OCI-M1 (cell line): ENCODE data around the gene SSPN.

Experiments
- DNase-seq: peaks from one replicate; lab custom pipeline; 2025; lab: John Stamatoyannopoulos, UW

SSPN gene

DNA sequence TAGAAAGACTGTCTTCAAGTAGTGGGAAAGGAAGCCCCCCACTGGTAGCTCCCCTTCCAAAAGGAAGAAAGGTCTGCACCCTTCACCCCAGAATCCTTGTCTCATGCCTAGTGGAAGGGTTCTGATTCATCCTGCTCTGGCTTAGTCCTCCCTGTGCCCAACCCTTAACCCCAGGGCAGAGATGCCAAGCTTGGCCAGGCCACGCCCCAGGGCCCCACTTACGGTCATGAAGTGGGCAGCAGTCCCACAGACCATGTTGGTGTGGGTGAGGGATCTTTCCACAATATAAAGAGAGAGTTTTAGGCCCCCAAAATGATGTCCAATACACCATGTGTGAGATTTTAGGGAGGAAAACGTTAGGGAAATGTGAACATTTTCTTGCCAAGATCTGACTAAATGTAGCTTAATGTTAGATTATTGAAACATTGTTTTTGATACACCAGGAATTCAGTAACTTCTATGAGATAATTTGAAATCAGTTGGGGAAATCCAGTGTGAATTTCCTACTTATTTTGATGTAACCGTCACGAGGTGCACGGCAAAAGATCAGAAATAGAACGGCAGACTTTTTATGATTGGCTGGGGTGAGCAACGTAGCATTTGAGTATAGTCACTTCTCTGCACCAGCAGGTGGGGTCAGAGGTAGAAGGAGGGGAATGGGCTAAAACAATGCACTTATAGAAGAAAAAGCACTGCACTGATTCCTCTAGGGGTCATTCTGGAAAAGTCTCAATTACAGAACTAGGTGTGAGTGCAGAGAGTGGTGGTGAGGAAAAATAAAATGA lies 8.2 kb upstream of the SSPN start:
- DNase-seq, result peak; percentile 12

DNA sequence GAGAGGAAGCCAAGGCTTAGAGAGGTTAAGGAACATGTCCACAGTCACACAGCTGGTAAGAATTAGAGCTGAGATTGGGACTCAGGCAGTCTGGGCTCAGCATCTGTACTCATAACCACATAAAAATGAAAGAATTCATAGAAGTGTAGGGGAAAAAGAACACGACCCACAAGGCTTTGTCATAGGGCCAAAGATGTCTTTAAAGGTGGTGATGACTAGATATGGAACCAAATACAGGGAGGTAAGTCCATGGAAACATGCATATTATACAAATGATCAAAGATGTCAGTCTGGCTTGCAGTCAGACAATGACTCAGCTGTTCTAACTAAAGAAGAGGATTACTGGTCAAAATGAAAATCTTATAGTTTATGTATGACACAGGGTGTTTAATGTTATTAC lies 7.2 kb upstream of the SSPN start:
- DNase-seq, result peak; percentile 55

DNA sequence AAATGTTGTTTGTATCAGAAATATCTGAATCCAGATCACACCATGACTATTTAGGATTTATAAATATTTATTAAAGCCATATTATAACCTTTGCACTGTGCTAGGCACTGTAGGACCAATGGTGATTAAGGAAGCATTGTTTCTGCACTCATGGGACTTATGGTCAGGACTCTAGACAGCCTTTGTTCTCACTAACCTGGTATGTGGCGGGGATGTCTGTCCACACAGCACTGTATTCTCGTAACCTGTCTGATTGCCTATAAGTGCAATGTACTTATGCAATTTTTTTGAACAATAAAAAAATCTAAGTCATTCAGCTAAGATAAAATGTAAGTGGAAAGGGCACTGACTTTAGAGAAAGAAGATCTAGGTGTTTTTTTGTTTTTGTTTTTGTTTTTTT lies 6.7 kb upstream of the SSPN start:
- DNase-seq, result no peak

DNA sequence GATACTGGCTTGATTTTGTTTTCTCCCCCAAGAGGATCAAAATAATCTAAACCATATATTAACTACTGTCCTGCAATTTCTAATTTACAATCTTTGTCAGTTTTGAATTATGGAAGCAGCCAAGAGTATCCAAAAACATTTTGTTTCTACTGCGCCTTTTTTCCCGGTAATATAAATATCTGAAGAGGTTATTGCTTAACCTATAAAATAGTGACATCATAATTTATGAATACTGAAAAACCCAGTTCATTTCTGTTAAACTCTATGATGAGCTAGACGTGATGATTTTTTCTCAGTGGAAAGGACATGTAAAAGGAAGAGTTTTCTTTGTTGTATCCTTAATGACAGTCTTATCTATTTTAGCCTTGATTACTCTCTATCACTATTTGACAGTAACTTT lies 3.2 kb upstream of the SSPN start:
- no peak for DNase-seq

DNA sequence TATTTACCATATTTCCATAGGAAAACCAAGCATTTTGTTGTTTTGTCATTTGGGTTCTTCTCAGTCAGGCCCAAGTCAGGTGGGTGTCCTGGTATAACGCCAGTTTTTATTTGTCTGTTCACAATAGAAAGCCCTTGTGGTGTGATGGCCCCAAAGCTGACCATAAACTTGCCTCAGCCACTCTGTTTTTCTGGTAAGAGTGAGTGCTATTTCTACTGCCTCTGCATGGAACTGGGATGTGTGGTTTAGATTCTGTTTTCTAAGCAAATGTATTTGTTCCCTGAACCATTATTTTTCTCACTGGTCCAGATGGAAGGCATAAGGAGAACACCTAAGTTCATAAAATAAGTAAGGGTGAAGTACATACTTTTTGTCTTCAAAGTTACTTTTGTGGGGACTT lies 1.8 kb upstream of the SSPN start:
- DNase-seq, result no peak

DNA sequence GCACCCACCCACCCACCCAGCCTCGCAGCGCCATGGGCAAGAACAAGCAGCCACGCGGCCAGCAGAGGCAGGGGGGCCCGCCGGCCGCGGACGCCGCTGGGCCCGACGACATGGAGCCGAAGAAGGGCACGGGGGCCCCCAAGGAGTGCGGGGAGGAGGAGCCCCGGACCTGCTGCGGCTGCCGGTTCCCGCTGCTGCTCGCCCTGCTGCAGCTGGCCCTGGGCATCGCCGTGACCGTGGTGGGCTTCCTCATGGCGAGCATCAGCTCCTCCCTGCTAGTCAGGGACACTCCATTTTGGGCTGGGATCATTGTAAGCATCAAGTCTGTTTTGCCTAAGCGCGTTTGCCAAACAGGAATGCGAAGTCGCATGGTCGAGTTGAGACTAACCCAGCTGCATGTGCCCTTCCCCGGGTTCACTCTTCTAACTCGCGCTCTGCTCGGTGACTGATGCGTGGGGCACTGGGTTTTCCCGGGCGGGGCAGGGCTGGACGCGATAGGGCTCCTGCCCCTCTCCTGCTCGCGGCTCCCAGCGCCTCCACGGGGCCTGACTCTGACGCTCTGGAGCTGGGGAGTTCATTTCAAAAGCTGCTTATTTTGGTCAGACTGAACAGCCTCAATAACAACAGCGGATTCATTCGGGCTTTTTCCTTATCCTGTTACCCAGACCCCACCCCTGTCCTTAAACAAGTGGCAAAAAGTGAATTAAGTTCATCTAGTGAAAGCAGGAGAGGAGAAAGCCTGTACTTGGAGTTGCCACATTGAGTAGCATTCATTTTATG lies 458 bp downstream of the SSPN start:
- DNase-seq, result peak; percentile 28

DNA sequence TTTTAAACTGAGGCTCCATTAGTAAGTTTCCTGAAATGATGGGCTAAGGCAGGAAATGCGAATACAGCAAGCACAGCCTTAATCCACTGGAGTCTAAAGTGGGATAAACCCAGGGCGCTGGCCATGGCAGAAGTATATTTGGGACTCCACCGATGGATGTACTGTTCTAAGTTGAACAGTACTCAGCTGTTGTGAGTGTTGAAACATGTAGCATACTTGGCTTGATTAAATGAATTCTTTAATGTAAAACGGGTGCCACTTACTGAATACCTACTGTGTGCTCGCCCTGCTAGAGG lies 996 bp downstream of the SSPN start:
- DNase-seq, result no peak

DNA sequence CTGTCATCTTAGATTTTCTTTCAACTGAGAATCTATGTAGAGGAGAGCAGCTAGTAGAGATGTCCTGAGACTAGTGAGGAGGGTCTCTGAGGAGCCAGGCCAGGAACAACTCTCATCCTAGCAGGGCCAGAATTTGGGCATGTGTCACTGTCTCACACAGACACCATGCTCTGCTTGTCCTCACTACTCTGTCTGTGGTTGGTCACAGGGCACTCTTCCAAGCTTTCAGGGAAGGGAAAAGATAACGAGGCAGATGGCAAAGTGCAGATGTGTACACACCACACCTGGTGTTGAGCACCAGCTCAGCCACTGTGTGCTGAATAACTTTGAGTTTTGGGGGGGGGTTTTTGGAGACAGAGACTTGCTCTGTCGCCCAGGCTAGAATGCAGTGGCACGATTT lies 2.5 kb downstream of the SSPN start:
- DNase-seq, result no peak

DNA sequence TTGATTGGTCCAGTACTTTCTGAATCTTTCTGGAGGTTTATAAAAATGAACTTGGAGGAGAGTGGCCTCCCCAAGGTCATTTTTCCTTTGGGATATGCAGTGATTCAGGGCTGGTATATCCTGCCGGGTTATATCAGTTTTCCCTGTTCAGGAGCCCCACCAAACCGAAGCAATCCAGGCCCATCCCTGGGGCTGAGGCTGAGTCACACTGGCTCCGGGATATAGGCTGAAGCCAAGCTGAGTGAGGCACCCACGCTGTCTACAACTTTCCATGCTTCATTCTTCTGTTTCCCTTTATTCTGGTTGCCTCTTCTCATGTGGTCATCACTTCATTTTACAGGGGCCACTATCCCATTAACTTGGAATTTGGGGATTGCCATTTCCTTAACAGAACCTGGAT lies 3.4 kb downstream of the SSPN start:
- no peak for DNase-seq

DNA sequence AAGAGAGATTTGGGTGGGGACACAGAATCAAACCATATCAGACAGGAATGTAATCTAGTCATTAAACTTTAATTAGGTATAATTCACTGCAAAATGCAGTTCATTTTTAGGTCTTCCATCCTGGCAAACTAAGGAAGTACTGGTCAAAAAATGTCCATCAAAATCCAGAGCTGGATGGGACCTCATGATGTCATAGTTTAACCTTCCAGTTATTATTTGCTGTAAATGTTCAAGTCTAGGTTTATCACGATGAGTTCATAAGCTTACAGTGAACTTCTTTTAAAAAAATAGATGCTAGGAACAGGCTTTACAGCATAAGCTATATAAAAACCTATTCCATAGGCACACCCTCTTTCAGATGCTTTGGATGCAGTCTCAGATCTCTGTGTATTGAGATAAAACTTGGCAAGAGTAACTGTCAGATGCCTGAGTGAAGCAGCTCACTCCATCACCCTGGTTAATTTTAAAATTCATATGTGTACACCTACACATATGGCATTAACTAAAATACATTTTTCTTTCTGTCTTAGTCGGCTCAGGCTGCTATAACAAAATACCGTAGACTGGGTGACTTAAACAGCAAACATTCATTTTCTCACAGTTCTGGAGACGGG lies 7.9 kb downstream of the SSPN start:
- no peak for DNase-seq

DNA sequence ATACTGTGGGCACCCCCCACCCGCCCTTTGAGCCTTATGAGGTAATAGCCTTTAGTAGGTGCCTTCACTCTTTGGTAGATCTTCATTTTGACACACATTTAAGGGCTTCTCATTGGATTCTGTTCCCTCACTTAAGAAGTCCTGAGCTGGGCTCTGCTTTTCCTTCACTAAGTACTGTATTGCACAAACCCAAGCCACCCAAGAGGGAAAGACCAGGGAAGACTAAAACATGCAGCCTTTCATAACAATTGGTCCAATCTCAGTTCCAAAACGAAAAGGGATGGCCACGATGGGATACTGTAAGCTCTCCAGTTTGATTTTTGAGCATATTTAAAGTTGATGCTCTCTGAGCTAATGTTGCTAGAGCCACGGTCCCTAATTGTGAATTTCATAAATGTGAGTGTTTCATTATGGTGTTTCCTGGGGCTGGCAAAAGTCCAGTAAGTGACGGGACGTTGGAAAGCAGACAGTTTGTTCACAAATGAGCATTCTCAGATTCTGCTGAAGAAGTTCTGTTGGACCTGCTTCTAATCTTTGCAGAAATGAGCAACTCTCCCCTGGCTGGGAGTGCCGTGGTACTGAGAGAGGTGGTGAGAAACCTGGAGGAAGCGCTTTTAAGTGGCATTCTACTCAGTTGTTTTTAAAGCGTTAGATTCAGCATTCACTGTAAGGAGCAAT lies 9.4 kb downstream of the SSPN start:
- DNase-seq, result no peak

DNA sequence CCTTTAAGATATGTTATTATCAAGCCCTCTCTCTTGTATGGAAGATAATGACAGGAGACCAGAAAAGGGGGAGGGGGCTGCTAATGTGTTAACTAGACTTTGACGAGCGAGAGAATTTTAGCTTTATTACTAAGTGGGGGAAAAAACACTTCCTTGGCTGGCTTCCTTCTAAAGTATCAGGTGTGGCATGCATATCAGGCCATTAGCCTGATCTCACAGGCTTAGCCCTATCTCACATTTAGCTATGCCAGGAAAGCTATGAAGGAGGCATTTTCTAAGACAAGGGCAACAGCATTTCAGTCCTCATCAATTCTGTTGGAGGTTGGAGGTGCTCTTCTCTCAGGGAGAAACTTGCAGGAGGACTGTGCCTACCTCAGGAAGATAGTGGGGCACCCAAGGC lies 9.9 kb downstream of the SSPN start:
- no peak for DNase-seq

DNA sequence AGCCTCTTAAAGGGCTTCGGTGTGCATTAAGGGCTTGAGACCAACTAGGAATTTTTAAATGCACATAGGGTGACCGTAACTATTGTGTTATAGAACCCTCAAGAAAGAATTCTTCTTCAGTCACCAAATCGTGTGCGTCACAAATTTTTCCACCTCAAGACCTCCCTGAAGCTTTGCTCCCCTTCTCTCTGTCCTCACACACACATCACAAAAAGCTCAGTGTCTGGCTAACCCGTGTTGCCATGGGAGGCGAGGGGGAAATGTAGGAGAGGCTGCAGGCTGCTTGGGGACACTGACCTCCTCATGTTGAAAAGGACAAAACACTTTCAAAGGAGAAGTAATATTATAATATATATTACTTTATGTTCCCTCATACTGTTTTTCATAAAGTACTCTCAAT lies 10.6 kb downstream of the SSPN start:
- no peak for DNase-seq

DNA sequence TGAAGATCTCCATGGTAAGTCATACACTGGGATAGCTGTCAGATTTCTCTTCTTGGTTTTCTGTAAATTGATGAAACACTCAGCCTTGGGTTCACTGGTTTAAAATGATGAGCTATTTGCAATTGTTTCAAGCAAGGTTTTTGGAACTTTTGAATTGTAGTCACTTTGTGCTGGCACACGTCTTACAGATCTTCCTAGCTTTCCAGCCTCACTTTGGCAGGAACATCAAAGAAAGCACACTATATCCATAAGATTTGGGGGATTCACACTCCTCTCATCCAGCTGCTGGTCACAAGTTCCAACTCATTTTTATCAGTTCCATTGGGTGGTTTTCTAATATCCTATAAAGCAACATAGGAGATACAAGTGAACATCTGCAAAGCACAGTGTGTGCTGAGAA lies 16.0 kb downstream of the SSPN start:
- DNase-seq, result no peak

DNA sequence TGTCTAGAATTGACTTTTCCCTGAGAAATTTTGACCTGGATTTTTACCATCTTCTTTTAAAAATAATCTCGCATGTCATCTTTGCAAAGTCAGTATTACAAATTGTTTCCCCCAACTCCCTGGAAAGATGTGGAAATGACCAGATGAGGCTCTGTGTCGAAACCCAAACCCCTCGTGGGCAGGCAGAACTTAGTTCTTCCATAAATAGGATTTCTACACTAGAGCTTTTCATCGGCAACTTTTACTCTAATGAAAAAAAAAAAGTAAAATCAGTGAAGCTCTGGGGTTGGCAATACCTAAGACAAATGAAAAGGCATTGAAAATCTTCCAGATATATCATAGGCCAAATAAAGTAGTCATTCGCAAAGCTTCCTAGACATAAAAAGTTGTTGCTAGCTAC lies 17.0 kb downstream of the SSPN start:
- no peak for DNase-seq

DNA sequence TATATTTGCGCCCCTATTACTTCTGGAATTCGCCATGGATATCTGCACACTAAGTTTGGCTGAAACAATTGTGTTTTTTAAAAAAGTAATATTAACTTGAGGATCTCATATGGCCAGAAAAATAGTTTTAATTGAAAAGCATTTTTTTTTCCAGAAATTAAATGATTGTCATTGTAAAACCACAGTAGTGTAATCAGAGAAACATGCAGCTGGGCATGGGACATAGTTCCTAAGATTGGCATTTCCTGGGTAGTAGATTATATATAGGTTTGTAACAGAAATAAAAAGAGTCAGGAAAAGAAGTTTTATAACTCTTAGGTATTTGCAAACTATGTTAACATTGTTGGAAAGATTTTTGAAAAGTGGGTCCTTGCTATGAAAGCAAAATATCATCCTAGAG lies 17.6 kb downstream of the SSPN start:
- no peak for DNase-seq

DNA sequence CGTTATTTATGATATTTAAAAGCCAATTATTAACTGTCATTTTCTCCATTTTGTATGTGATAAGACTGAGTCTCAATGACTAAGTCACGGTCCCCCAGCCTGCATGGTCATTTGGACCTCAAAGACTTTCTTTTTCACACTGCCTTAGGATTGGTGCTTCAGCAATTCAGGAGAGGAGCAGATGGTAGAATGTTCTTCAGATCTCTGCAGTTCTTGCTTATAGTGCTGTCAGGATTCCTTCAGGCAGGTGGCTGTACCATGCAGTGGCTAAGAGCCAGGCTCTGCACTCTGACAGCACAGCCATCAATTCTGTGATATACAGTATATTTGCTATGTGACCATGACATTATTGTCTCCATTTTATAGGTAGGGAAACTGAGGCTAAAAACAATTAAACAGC lies 18.7 kb downstream of the SSPN start:
- no peak for DNase-seq

DNA sequence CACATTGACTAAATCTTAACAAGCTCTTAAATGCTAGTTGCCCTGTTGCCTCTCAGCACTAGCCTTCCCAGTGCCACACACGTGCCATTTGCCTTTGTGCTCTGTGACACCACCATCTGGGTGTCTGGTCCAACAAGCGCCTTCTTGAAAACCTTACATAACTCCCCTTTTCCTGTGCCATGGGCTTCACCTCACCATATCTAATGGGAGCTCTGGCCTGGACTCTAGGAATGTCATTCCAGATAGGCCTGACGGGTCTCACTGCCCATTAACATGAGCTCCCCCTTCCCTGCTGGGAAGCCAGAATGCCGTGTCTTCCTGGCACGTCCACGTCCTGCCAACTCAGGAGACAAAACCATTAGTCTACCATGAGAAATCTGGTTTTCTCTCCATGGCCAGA lies 24.4 kb downstream of the SSPN start:
- no peak for DNase-seq

DNA sequence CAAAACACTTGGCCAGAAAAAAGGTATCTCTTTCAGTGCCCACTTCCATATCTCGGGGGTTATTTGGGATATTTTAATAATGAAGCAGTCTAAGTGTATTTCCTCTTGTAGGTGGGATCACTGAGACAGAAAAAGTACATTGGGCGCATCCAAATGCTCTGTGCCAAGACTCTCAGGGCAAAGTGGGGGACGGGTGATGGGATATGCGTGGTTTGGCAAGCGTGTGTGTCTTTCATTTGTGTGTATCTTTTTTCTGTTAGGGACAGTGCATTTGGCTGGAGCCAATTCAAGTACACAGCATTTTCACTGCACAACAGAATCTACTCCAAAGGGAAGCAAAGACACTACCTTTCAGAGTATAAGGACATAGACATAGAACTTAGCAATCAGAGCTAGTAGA lies 29.3 kb downstream of the SSPN start:
- no peak for DNase-seq

DNA sequence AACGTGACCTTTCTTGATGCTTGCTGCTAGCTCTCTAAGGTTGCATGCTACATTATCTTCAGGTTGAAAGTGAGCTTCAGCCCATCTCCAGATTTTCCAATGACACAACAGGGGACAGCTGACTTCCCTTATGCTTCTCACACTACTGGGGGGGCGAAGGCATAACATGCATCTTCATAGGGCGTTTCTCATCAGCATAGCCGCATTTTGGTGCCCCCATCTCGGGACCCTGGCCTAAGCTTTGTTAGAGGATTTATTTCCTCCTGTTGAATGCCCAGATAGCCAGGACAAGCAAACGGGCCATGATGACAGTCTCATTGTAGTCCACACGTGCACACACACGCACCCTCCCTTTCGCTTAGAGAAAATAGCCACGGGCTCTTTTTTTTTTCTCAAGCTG lies 30.7 kb downstream of the SSPN start:
- DNase-seq, result no peak

DNA sequence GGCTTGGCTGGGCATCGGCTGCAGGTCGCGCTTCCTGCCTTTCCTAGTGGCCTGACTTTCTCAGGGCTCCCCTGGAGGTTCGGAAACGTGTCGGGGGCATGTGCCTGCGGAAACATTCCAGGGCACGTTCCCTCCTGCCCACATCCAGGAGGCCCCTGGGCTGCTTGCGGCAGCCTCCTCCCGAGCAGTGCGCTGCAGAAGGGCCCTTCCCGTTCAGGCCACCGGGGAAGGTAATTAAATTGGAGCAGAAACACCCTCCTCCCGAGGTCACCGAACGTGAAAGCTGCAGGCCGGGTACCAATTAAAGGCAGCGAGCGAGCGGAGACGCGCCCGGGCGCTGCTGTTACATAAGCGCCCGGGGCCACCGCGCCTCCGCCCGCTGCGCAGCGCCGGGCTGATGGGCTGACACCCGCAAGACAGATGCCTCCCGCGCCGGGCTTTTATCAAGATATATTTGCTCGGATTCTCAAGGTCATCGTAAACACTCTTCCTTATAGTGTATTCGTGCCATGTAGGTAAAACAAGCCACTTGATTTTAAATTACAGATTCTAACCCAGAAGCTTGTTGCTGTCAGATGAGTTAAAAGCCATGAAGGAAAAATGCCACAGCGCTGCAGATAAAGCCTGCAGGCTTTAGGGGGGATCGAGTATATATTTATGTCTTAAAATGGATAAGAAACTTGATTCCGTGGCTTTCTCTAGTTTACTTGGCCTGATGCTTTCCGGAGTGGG lies 31.4 kb downstream of the SSPN start:
- DNase-seq, result peak; percentile 29

DNA sequence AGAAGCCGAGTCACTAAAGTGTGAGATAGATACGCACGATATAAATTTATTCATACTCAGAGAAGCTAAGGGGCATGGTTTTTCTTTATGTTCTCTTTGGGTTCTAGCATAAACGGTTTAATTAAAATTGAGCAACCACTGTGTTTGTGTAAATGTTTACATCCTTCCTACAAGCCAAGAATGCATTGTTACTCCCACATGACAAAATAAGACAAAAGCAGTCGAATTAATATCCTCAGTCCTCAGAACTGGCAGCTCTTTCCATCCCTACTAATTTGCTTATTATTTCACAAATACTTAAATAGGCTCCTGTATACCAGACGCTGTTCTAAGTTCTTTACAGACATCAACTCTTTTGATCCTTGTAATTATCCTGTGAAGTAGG lies 32.0 kb downstream of the SSPN start:
- DNase-seq, result no peak
